Hematopoietic multipotent progenitor cell (in vitro differentiated cells): Measurements from ENCODE around the gene HOXD9. TPM values are rescaled to one million over a fixed set of nuclear protein-coding genes. Genes with fewer than 3 reads are reported as not detected.

Experiments
- DNase-seq, 3 donors: peaks; one replicate each; pipeline ENCODE4 v3.0.0-alpha.2; 2011 to 2015; ENCODE audit warnings: low read depth in 2 of 3, low spot score in 2 of 3
- total RNA-seq: library from RNA; depleted of rRNA; stranded (reverse); fragments of >200 nt; gene quantifications from one replicate; pipeline ENCODE4 v1.2.3, GENCODE V29; 2012

The HOXD9 gene
- total RNA-seq, 1 donor, result not detected

GRCh38 chr2:176109946-176110345 is 12.6 kb upstream of the HOXD9 start:
- DNase-seq, result no peak

GRCh38 chr2:176110415-176111308 is 11.9 kb upstream of the HOXD9 start:
- peak in 1 of 3 donors; percentile 51 for DNase-seq

- DNase-seq, result peak in 2 of 3 donors; percentile 67 to 69
These were observed 11.2 kb upstream of the HOXD9 start for GRCh38 chr2:176111309-176111663.

GRCh38 chr2:176111846-176112374 is 10.6 kb upstream of the HOXD9 start:
- DNase-seq, result no peak

- DNase-seq, result no peak
These were observed 9.9 kb upstream of the HOXD9 start for GRCh38 chr2:176112375-176113302.

GRCh38 chr2:176114120-176114929 is 8.2 kb upstream of the HOXD9 start:
- no peak for DNase-seq

- no peak for DNase-seq
These were observed 7.4 kb upstream of the HOXD9 start for GRCh38 chr2:176114930-176115625.

GRCh38 chr2:176115883-176116813 is 6.4 kb upstream of the HOXD9 start, which contains the start of gene HOXD10:
Gene HOXD10 (plus strand): TSS chr2:176116778. CDS start chr2:176116834, 56 bp downstream.
- no peak for DNase-seq

- no peak for DNase-seq
These were observed 5.2 kb upstream of the HOXD9 start for GRCh38 chr2:176117162-176117822.

- no peak for DNase-seq
These were observed 4.6 kb upstream of the HOXD9 start for GRCh38 chr2:176117823-176118371.

- DNase-seq, result peak in 2 of 3 donors; percentile 56 to 72
These were observed 3.7 kb upstream of the HOXD9 start for GRCh38 chr2:176118601-176119339.

GRCh38 chr2:176120364-176121189 is 1.9 kb upstream of the HOXD9 start:
- no peak for DNase-seq

- DNase-seq, result no peak
These were observed 1.1 kb upstream of the HOXD9 start for GRCh38 chr2:176121190-176122051.

GRCh38 chr2:176122052-176122682 is 352 bp upstream of the HOXD9 start:
- no peak for DNase-seq
